AG20443 (cell line): ENCODE measurements around the gene DDIAS.
"Not testable (repeated sequence)": the region's sequence is repeated elsewhere in the genome, so short reads cannot be mapped to it uniquely, and the experiment has no call there.

ENCODE experiments used
- DNase-seq: peaks from one replicate; pipeline ENCODE4 v3.0.0; 2012; ENCODE audit warnings: low spot score, mixed read lengths

The DDIAS gene

DNA sequence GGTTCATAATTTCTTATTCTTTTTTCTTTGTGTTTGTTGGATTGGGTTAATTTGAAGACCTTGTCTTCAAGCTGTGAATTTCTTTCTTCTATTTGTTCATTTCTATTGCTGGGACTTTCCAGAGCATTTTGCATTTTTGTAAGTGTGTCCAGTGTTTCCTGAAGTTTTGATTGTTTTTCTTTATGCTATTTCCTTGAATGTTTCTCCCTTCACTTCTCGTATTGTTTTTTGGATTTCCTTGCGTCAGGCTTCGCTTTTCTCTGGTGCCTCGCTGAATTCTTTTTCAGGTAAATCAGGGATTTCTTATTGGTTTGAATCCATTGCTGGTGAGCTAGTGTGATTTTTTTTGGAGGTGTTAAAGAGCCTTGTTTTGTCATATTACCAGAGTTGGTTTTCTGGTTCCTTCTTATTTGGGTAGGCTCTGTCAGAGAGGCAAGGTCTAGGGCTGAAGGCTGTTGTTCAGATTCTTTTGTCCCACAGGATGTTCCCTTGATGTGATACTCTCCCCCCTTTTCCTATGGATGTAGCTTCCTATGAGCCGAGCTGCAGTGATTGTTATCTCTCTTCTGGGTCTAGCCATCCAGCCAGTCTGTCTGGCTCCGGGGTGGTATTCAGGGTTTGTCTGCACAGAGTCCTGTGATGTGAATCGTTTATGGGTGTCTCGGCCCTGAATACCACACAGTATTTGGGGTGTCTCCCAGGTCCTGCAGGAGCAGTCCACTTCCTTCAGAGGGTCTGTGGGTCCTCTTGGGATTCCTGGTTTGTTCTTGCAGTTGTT, 21.0 kb downstream of the DDIAS start:
- DNase-seq: not testable (repeated sequence)

DNA sequence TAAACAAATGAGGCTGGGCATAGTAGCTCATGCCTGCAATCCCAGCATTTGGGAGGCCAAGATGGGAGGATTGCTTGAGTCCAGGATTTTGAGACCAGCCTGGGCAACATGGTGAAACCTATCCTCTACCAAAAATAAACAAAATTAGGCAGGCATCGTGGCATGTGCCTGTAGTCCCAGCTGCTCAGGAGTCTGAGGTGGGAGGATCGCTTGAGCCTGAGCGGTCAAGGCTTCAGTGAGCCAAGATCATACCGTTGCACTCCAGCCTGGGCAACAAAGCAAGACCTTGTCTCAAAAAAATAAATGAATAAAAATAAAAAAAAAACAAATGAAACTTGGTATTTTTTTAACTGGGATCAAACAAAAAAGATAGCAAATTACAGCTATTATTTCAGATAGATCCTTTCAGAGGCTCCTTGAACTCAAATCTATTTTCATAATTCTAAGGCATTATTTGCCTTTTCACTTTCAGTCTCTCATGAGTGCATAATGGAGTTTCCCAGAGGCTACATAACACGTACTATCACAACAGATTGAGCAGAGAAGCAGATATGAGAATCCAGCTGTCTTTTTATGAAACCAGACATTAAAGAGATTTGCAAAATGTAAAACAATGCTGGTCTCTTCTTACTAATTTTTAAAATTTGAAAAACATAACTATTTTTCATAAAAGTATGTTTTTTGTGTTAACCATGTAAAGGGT, 23.1 kb downstream of the DDIAS start:
- no peak for DNase-seq

DNA sequence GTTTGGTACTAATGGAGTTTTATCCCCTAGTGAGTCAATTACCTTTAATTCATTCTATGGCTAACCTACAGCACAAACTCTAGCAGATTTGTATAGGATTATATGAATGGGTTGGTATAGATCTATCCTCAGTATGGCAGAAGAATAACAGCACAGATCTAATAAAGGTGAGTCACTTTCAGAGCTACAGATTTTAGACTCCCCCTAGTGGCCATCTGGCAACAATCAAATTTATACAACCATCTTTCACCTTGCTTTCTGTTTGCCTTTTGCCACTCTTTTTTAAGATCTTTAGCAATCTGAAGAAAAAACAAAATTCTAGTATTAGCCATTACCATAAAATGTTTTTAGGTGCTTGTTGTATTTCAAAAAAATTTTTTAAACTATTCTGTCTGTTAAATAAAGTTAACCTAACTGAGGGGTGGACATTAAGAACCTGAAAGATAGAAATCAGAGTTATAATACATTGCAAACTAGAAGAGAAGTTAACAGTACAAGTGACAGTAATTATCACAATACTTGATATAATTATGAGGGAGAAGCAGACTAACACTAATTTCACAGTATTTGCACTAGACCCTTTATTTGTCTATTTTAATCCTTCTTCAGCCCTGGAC, 25.8 kb downstream of the DDIAS start:
- DNase-seq: peak; percentile 66

DNA sequence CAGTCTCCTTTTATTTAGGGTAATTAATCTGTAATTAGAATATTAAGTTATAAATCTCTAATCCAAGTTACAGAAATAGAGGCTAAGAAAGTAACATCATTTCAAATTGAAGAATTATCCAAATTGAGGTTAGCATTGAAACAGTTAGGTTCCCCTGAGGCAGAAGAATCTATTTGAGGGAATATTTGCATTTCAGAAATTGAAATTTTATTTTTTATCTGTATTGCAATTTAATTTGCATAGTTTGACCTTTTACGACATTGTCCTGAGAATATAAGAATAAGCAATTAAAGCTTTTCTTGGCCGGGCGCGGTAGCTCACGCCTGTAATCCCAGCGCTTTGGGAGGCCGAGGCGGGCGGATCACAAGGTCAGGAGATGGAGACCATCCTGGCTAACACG, 27.6 kb downstream of the DDIAS start:
- DNase-seq: no peak

DNA sequence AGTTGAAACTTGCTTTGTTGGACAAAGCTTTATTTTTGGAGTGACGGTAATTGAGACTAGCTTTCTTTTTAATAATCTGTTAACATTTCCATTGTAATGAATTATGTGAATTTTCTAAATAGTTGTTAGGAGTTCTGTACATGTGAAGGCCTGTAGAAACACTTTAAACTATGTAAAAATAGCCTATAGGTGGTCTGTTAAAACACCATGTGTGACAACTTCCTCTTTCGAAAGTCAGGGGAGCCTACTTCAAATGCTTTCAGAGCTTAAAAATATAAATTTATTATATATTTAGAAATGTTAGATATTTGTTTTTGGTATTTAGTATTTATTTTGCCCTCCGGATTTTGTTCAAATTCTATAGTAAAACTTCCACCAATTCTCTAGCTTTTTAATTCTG, 28.7 kb downstream of the DDIAS start:
- DNase-seq: no peak

DNA sequence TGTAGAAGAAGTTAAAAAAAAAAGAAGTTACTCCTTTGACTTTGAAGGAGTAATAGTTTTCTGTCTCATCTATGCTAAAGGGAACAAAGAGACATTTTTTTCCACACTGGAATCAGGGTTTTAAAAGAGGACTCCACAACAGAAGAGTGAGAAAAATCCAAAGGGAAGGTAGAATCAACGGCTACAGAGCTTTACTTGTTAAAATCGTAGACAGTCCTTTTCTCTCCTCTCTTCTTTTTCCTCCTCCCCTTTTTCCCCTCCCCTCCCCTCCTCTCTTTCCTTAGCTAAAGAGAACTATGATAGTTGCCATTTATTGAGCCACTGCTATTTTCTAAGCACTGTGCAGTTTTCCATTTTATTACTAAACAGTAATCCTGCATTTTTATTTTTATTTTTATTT, 29.2 kb downstream of the DDIAS start:
- DNase-seq: no peak

DNA sequence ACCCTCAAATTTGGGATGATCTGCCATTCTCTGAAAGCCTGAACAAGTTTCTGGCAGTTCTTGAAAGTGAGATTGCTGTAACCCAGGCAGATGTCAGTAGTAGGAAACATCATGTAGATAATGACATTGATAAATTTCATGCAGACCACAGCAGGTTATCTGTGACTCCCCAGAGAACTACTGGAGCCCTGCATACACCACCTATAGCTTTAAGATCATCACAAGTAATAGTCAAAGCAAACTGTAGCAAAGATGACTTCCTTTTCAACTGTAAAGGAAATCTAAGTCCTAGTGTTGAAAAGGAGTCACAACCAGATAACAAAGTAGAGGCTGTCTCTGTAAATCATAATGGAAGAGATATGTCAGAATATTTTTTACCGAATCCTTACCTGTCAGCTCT, 31.0 kb downstream of the DDIAS start:
- DNase-seq: no peak

DNA sequence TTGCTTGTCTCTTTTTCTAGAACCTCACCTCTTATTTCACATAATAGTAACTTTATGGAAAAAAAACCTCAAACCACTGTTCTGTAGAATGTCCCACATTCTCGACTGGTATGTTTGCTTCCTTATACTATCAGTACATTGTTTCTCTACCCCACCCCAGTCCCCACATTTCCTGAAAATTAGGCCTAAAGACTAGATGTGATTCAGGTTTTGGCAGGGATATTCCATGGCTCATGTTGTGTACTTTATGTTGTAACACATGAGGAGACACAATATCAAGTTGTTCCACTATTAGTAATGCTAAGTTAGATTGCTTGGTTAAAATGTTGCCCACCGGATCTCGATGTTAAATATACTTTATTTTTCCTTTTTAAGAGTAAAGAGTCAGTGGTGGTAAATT, 34.7 kb downstream of the DDIAS start:
- DNase-seq: no peak

DNA sequence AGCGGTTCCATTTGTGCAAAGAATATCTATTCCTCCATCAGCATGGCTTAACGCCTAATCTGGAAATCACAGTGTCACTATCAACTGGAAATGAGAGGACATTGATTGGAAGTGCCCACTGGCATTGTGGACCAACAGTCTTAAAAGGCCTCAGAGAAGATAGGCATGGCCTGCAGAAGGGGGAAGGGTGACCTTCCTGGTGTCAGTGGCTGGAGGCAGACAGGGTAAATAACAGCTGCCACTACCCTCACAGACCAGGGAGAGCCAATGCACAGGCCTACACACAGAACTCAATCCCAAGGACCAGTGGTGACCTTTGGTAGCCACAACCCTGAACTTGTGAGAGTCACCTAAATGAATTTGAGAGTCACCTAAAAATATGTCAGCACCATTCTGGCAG, 36.0 kb downstream of the DDIAS start:
- DNase-seq: no peak

DNA sequence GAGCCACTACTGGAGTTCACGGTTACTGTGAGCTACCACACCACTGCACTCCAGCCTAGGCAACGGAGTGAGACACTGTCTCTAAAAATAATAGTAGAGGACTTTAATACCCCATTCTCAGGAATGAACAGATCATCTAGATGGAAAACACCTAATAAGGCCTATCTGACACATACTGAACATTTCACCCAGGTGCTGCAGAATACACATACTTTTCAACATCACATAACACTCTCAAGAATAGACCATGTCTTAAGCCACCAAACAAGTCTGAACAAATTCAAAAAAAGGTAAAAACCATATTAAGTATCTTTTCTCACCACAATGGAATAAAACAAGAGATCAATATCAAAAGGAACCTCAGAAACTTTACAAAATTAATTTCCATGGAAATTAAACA, 37.9 kb downstream of the DDIAS start:
- DNase-seq: no peak

DNA sequence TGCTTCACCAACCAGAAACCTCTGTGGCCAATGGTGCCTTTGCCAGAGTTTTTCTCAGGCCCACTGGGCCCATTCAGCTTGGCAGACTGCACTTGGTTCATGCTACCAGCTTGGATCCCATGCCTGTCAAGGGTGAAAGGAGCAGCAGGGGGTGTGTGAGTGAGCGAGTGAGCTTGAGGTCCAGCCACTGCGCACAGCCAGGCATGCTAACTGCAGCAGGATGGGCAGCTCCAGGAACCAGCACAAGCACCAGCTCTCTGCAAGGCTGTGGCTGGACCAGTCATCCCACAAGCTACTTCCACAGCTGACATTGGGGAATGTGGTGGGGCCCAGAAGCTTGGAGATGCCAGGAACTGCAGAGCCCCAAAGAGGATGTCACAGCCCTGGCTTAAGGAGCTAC, 40.8 kb downstream of the DDIAS start:
- DNase-seq: no peak

DNA sequence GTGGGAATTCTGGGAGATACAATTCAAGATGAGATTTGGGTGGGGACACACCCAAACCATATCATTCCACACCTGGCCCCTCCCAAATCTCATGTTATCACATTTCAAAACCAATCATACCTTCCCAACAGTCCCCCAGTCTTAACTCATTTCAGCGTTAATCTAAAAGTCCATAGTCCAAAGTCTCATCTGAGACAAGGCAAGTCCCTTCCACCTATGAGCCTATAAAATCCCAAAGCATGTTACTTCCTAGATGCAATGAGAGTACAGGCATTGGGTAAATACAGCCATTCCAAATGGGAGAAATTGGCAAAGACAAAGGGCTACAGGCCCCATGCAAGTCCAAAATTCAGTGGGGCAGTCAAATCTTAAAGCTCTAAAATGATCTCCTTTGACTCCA, 41.9 kb downstream of the DDIAS start:
- not testable (repeated sequence) for DNase-seq

DNA sequence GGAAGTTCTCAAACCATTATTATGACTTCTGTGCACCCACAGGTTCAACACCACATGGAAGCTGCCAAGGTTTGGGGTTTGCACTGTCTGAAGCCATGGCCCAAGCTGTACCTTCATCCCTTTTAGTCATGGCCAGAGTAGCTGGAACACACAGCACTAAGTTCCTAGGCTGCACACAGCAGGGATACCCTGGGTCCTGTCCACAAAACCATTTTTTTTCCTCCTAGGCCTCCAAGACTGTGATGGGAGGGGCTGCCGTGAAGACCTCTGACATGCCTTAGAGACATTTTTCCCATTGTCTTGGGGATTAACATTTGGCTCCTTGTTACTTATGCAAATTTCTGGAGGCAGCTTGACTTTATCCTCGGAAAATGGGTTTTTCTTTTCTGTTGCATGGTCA, 42.7 kb downstream of the DDIAS start:
- DNase-seq: no peak

DNA sequence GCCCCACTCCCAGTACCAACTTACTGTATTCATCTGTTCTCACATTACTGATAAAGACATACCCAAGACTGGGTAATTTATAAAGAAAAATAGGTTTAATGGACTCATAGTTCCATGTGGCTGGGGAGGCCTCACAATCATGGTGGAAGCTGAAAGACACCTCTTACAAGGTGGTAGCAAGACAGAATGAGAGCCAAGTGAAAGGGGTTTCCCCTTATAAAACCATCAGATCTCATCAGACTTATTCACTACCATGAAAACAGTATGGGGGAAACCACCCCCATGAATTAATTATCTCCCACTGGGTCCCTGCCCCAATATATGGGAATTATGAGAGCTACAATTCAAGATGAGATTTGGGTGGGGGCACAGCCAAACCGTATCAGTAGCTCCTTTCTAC, 43.5 kb downstream of the DDIAS start:
- DNase-seq: not testable (repeated sequence)

DNA sequence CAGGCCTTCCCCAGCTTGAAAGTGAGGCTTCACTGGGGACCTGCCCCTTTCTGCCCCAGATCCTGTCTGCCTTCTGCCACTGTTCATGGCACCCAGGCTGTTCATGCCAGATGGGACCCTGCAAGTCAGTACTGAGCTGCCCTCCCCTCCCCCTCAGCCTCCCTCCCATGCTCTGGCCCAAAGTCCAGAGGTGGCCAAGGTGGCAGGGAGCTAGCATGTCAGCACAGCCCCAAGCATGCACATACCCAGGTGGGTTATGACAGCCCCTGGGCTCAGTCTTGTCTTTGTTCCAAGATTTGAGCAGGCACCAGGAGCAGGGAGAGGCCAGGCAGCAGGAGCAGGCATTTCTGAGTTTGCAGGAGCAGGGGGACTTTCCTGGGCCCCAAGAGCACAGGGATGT, 44.1 kb downstream of the DDIAS start:
- no peak for DNase-seq

DNA sequence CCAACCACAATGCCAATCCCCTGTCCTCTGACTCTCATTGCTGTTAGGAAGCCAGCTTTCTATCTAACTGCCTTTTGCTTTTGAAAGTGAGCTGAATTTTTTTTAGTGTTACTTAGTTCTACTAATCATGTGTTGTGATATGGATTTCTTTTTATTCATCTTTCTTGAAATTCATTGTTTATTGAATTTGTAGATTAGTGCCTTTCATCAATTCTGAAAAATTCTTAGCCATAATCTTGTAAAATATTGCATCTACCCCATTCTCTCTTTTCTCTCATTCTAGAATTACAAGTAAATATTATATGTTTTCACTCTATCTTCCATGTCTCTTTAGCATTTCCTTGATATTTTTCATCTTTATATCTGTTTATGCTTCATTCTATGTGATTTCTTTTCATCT, 47.8 kb downstream of the DDIAS start:
- DNase-seq: no peak

DNA sequence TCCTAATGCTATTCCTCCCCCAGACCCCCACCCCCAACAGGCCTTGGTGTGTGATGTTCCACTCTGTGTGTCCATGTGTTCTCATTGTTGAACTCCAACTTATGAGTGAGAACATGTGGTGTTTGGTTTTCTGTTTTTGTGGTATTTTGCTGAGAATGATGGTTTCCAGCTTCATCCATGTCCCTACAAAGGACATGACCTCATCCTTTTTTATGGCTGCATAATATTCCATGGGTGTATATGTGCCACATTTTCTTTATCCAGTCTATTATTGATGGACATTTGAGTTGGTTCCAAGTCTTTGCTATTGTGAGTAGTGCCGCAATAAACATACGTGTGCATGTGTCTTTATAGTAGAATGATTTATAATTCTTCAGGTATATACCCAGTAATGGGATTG, 49.0 kb downstream of the DDIAS start:
- DNase-seq: not testable (repeated sequence)

DNA sequence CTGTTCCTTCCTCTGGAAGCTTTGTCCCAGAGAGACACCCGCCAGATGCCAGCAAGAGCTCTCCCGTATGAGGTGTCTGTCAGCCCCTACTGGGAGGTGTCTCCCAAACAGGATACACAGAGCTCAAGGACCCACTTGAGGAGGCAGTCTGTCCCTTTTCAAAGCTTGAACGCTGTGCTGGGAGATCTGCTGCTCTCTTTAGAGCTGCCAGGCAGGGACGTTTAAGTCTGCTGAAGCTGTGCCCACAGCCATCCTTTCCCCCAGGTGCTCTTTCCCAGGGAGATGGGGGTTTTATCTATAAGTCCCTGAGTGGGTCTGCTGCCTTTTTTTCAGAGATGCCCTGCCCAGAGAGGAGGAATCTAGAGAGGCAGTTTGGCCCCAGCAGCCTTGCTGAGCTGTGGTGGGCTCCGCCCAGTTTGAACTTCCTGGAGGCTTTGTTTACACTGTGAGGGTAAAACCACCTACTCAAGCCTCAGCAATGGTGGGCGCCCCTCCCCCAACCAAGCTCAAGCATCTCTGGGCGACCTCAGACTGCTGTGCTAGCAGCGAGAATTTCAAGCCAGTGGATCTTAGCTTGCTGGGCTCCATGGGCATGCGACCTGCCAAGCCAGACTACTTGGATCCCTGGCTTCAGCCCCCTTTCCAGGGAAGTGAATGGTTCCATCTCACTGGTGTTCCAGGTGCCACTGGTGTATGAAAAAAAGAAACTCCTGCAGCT, 54.4 kb downstream of the DDIAS start:
- DNase-seq: not testable (repeated sequence)

DNA sequence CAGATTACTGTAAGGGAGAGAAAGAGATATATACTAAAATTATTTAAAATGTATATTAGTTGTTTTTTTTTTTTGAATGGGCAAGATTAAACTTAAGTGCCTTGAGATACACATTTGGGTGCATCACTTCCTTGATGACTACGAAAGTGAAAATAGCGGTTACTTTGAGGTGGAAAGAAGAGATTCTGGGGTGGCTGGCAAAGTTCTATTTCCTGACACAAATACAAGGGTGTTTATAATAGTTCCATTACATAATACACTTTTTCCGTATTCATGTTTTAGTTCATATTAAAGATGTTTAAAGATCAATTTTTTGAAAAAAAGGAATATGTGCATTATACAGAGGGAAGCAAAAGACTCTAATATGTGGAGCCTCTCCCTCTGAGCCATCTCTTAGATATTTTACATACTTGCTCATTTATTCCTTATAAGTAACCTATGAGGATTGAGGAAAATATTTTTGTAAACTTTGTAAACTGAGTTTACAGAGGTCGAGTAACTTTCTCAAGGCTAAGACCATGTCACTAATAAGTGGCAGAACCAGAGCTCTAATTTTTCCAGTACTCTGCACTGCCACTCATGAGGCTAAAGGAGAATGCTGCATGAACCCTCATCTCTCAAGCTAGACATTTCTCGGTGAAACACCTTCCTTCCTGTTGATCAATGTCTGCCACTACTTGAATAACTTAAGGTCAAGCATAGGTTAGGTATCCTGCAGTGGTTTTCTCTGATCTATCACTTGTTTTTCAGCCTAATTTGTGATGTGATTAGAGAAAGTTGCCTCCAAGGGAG, 58.6 kb downstream of the DDIAS start:
- no peak for DNase-seq

DNA sequence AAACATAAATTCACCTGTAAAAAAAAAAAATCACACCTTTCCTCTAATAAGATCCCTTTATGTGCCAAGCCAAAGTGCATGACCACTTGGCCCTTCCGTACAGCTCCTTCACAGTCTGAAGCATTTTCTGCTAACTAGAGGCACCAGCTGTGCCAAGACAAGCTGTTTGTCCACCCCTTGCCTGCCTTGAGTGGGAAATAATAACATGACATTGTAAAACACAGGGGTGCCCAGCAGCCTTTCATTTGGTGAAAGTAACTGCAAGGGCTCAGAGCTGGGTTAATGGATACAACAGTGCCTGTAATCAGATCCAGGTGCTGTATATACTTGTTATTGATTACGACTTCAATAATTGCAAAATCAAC, 59.2 kb downstream of the DDIAS start:
- no peak for DNase-seq

DNA sequence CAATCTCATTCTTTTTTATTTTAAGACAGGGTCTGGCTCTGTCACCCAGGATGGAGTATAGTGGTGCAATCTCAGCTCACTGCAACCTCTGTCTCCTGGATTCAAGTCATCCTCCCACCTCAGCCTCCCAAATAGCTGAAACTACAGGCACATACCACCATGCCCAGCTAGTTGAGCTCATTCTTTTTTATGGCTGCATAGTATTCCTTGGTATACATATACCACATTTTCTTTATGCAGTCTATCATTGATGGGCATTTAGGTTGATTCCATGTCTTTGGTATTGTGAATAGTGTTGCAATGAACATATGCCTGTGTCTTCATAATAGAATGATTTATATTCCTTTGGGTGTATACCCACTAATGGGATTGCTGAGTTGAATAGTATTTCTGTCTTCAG, 60.5 kb downstream of the DDIAS start:
- not testable (repeated sequence) for DNase-seq

DNA sequence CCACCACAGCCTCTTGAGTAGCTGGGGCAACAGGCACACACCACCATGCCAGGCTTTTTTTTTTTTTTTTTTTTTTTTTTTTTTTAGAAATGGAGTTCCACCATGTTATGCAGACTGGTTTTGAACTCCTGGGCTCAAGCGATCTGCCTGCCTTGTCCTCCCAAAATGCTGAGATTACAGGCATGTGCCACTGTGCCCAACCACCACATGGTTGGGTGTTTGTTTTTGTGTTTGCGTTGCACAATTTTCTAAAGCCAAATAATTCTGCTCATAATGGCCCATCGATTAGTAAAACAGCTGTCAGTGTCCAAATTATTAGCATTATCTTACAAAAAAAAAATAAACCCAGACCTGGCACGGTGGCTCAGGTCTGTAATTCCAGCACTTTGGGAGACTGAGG, 65.8 kb downstream of the DDIAS start:
- DNase-seq: no peak
